HG03432 (cell line): ENCODE data around the gene JMJD4.
"Not testable (repeated sequence)": the region's sequence is repeated elsewhere in the genome, so short reads cannot be mapped to it uniquely, and the experiment has no call there.

Experiments
- ATAC-seq: cut with Tn5 transposase; IDR thresholded peaks from one replicate; pipeline ENCODE4 v1.9.1; 2021; ENCODE audit warnings: mild to moderate bottlenecking, moderate library complexity; ENCODE audit not compliant: unreplicated experiment

JMJD4 gene

DNA sequence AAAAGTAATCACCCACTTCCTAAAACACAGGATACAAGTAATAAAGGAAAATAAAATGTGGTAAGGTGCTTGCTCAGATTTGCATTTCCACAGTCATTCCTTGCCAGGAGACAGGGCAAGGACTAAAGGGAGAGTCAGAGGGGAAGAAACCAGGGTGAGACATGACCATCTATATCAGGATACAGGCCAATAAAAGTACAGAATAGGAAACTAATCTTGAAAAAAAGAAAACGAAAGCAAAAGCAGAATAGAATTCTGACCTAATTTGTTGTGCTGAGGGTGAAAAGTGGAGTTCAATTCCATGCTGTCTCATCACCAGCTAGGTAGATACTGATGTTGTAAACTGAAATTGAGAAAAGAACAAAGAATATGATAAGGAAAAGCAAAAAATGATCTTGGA lies 27.3 kb downstream of the JMJD4 start:
- no peak for ATAC-seq

DNA sequence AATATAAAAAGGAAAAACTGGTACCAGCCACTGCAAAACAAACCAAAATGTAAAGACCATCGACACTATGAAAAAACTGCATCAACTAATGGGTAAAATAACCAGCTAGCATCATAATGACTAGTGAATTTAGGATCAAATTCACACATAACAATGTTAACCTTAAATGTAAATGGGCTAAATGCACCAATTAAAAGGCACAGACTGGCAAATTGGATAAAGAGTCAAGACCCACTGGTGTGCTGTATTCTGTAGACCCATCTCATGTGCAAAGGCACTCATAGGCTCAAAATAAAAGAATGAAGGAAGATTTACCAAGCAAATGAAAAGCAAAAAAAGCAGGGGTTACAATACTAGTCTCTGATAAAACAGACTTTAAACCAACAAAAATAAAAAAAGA lies 33.5 kb downstream of the JMJD4 start:
- not testable (repeated sequence) for ATAC-seq

DNA sequence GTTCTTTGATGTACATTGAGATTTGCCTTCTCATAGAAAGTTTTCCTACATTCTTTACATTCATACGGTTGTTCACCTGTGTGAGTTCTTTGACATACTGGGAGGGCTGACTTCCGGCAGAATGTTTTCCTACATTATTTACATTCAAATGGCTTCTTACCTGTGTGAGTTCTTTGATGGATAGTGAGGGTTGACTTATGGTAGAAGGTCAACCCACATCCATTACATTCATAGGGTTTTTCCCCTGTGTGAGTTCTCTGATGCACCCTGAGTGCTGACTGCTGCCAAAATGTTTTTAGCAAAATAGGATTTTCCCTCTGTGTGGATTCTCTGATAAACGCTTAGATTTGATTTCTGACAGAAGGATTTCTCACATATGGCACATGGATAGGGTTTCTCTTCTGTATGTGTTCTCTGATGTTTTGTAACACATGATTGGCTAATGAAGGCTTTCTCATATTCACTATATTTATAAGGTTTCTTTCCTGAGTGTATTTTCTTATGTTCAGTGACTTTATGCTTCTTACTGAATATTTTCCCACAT lies 37.7 kb downstream of the JMJD4 start:
- no peak for ATAC-seq

DNA sequence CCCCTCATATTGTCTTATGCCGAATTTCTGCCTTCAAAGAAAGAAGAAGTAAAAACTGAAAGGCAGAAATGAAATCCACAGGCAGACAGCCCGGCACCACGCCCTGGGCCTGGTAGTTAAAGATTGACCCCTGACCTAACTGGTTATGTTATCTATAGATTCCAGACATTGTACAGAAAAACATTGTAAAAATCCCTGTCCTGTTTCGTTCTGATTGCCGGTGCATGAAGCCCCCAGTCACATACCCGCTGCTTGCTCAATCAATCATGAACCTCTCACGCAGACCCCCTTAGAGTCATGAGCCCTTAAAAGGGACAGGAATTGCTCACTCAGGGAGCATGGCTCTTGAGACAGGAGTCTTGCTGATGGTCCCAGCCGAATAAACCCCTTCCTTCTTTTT lies 49.3 kb downstream of the JMJD4 start:
- ATAC-seq: no peak
